Spleen (tissue), 11 donors: ENCODE results near the gene GNPAT. TPM values are rescaled to one million over a fixed set of nuclear protein-coding genes. Genes with fewer than 3 reads are reported as not detected.

Experiments used
- DNase-seq: peaks from one replicate; pipeline ENCODE4 v3.0.0-alpha.2; 2020
- H3K27ac ChIP-seq, 8 donors: fragments of 200-600 bp; sonication (generic) in 7 of 8; 1 replicate in 4 of 8; 2 replicates in 4 of 8; pipeline versions ENCODE4 v1.5.0 to v1.8.0; 2016 to 2021; ENCODE audit warnings: inconsistent platforms in 4 of 8, mild to moderate bottlenecking in 4 of 8, moderate library complexity in 1 of 8
- H3K27me3 ChIP-seq, 7 donors: fragments of 200-600 bp; sonication (generic) in 6 of 7; replicated peaks in 1 of 7; 1 replicate in 4 of 7; 2 replicates in 3 of 7; pipeline versions ENCODE4 v1.5.0 to v1.8.0; 2016 to 2021; ENCODE audit warnings: inconsistent platforms in 3 of 7, mild to moderate bottlenecking in 1 of 7
- H3K36me3 ChIP-seq, 6 donors: fragments of 200-600 bp; sonication (generic) in 5 of 6; 1 replicate in 4 of 6; 2 replicates in 2 of 6; pipeline versions ENCODE4 v1.5.0 to v1.8.0; 2016 to 2021; ENCODE audit warnings: inconsistent platforms in 2 of 6
- H3K4me1 ChIP-seq, 6 donors: fragments of 200-600 bp; sonication (generic) in 5 of 6; 1 replicate in 3 of 6; 2 replicates in 3 of 6; pipeline versions ENCODE4 v1.5.0 to v1.8.0; 2016 to 2021; ENCODE audit warnings: inconsistent platforms in 3 of 6
- H3K4me3 ChIP-seq, 8 donors: fragments of 200-600 bp; sonication (generic) in 7 of 8; 1 replicate in 4 of 8; 2 replicates in 4 of 8; pipeline versions ENCODE4 v1.5.0 to v1.8.0; 2016 to 2021; ENCODE audit warnings: inconsistent platforms in 4 of 8, mild to moderate bottlenecking in 4 of 8, moderate library complexity in 2 of 8
- H3K9me3 ChIP-seq, 8 donors: fragments of 200-600 bp; sonication (generic) in 7 of 8; 1 replicate in 4 of 8; 2 replicates in 4 of 8; pipeline versions ENCODE4 v1.5.0 to v1.8.0; 2016 to 2021; ENCODE audit warnings: inconsistent platforms in 4 of 8
- CTCF ChIP-seq, 11 experiments: fragments of 200-600 bp in 7 of 11; fragments of 450-650 bp in 4 of 11; sonication (generic) in 4 of 11; IDR thresholded peaks in 8 of 11; conservative IDR thresholded peaks in 3 of 11; 1 replicate in 7 of 11; 2 replicates in 4 of 11; pipeline versions ENCODE4 v1.4.0 to v1.8.0; 2016 to 2021; ENCODE audit warnings: antibody characterized with exemption in 11 of 11, inconsistent platforms in 4 of 11, mild to moderate bottlenecking in 1 of 11
- POLR2A ChIP-seq, 3 donors: fragments of 450-650 bp; IDR thresholded peaks; one replicate each; pipeline ENCODE4 v1.5.1; 2017; ENCODE audit warnings: antibody characterized with exemption in 3 of 3, mild to moderate bottlenecking in 1 of 3
- POLR2AphosphoS5 ChIP-seq, 3 donors: sonication (generic); formaldehyde crosslinking; IDR thresholded peaks; one replicate each; pipeline ENCODE4 v1.5.1; 2017; ENCODE audit warnings: antibody characterized with exemption in 3 of 3
- WGBS, 5 donors: extraction: QIAGEN DNeasy Blood & Tissue Kit in 3 of 5; methylation state at CpG; one replicate each; pipeline versions ENCODE4 v1.1.5 to v1.1.7; 2013 to 2018; 5-methylcytosine and 5-hydroxymethylcytosine counted together
- intact Hi-C: fragments of 100-400 bp; cut with DNase I; formaldehyde crosslinking; loops from one replicate; pipeline ENCODE4 v1.15.0; 2023; ENCODE audit warnings: low total_unique reads
- polyA plus RNA-seq, 3 donors: library from polyadenylated mRNA; stranded (reverse); fragments of 200-250 nt; gene quantifications; one replicate each; pipeline ENCODE4 v1.2.1, GENCODE V29; 2013
- total RNA-seq, 7 donors: library from RNA; depleted of rRNA in 3 of 7; stranded (reverse); fragments of >200 nt in 3 of 7; fragmentation: NEBNext Ultra II Directional in 4 of 7; extraction: Animal tissue kit (Norgen Biotek cat#: 25700) in 4 of 7; gene quantifications; one replicate each; pipeline versions ENCODE4 v1.1.0 to v1.2.1, GENCODE V29; 2016 to 2021
- donor health status: healthy with polysubstance abuse.
- donor health status: DM: no; HTN: no; CAD: no; lungs with moderate emphysema.
- donor health status: DM: no; HTN: no; CAD: no.
- donor health status: Bipolar disorder and iron deficiency.
- donor health status: healthy.
- donor health status: DM: no; HTN: no; CAD: no.
- donor health status: DM: yes; HTN: yes; CAD: no.

GNPAT gene
- total and polyA plus RNA-seq, 10 donors, result 27.7 to 42.9 (median 34.0) TPM

- DNase-seq, result peak; percentile 70
- Histone ChIP-seq H3K4me1 (peaks cover 9 to 32% (median 14%) of the 10 kb centered on the region in 6 donors), H3K9me3 (no peaks in the 10 kb centered on the region), H3K36me3 (no peaks in the 10 kb centered on the region), H3K27me3 (no peaks in the 10 kb centered on the region), H3K4me3 (no peak overlapping the region), H3K27ac (no peak overlapping the region)
- TF ChIP-seq CTCF (IDR thresholded peaks at IDR 0.05 in 8 of 11, conservative IDR thresholded peaks at IDR 0.05 in 3 of 11) (no peak), POLR2A (IDR thresholded peaks at IDR 0.05) (no peak), POLR2AphosphoS5 (IDR thresholded peaks at IDR 0.05) (no peak)
- 90 to 96% (median 94%) methylated on average over 20 to 22 of the region's 22 CpGs for WGBS, 5 donors
- intact Hi-C loops, result no loop called here
Measured at GRCh38 chr1:231213831-231214573, 27.0 kb upstream of the GNPAT start.

GRCh38 chr1:231214918-231215680, 25.9 kb upstream of the GNPAT start:
- peak; percentile 68 for DNase-seq

GRCh38 chr1:231215681-231216385, 25.2 kb upstream of the GNPAT start:
- no peaks in the 10 kb centered on the region for H3K36me3 ChIP-seq
- no peaks in the 10 kb centered on the region for H3K27me3 ChIP-seq
- TF ChIP-seq POLR2A (IDR thresholded peaks at IDR 0.05), result no peak
- no peak for TF ChIP-seq POLR2AphosphoS5 (IDR thresholded peaks at IDR 0.05)
- no peak for TF ChIP-seq CTCF (IDR thresholded peaks at IDR 0.05 in 8 of 11, conservative IDR thresholded peaks at IDR 0.05 in 3 of 11)
- no peaks in the 10 kb centered on the region for H3K9me3 ChIP-seq
- intact Hi-C loops, result no loop called here
- H3K4me1 ChIP-seq, result peaks cover 9 to 32% (median 14%) of the 10 kb centered on the region in 6 donors
- H3K4me3 ChIP-seq, result peak overlapping the region in 4 of 8 donors; percentile 2 to 56 (median 17)
- peak; percentile 67 for DNase-seq
- whole genome bisulfite sequencing, 5 donors, result 58 to 72% (median 71%) methylated on average over 10 of the region's 10 CpGs
- H3K27ac ChIP-seq, result peak overlapping the region in 1 of 8 donors; percentile 24

More at GRCh38 chr1:231214918-231215680, 25.9 kb upstream of the GNPAT start:
- Histone ChIP-seq H3K36me3 (no peaks in the 10 kb centered on the region), H3K27ac (peak overlapping the region in 1 of 8 donors; percentile 24), H3K4me1 (peaks cover 9 to 32% (median 14%) of the 10 kb centered on the region in 6 donors), H3K27me3 (no peaks in the 10 kb centered on the region), H3K4me3 (peak overlapping the region in 4 of 8 donors; percentile 2 to 56 (median 17)), H3K9me3 (no peaks in the 10 kb centered on the region)
- TF ChIP-seq CTCF (IDR thresholded peaks at IDR 0.05 in 8 of 11, conservative IDR thresholded peaks at IDR 0.05 in 3 of 11), result no peak
- no peak for TF ChIP-seq POLR2A (IDR thresholded peaks at IDR 0.05)
- no peak for TF ChIP-seq POLR2AphosphoS5 (IDR thresholded peaks at IDR 0.05)
- intact Hi-C loops, result no loop called here
- 56 to 66% (median 64%) methylated on average over 17 of the region's 17 CpGs for WGBS, 5 donors
